Stimulated activated CD8-positive, alpha-beta memory T cell treated with anti-CD3 and anti-CD28 coated beads, Interleukin-12 subunit alpha, Interleukin-12 subunit beta, amount 100 ng/mL, for 24 hours (primary cell): ENCODE measurements around the gene GPER1.
"Not testable (repeated sequence)": the region's sequence is repeated elsewhere in the genome, so short reads cannot be mapped to it uniquely, and the experiment has no call there.

Experiments used
- DNase-seq: peaks from one replicate; pipeline ENCODE4 v3.0.0-alpha.2; 2020; ENCODE audit errors: extremely low read depth

Gene GPER1

DNA sequence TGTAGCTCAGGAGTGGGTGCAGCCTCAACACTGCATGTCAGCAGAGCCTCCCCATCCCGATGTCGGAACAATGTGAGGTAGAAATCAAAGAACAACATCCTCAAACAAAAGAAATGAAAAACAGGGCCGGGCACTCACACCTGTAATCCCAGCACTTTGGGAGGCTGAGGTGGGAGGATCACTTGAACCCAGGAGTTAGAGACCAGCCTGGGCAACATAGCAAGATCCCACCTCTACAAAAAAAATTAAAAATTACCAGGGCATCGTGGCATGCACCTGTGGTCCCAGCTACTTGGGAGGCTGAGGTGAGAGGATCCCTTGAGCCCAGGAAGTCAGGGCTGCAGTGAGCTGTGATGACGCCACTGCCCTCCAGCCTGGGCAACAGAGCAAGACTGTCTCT, 55.1 kb downstream of the GPER1 start:
- DNase-seq, result not testable (repeated sequence)
